ENCODE measurements around the gene PKM.

The PKM gene

DNA sequence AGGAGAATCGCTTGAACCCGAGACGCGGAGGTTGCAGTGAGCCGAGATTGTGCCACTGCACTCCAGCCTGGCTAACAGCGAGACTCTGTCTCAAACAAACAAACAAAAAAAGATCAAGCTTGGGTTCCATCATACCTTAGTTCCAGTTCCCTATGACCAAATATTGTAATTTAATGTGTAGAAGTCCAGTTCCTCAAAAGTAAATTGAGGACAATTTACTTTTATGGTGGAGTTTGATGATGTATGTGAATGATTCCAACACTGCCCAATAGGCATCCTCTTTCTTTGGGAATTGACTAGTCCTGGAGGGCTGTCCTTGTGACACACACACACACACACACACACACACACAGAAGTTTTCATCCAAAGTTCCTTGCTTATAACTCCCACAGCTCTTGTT lies 2.8 kb upstream of the PKM start:
- no peak for DNase-seq

DNA sequence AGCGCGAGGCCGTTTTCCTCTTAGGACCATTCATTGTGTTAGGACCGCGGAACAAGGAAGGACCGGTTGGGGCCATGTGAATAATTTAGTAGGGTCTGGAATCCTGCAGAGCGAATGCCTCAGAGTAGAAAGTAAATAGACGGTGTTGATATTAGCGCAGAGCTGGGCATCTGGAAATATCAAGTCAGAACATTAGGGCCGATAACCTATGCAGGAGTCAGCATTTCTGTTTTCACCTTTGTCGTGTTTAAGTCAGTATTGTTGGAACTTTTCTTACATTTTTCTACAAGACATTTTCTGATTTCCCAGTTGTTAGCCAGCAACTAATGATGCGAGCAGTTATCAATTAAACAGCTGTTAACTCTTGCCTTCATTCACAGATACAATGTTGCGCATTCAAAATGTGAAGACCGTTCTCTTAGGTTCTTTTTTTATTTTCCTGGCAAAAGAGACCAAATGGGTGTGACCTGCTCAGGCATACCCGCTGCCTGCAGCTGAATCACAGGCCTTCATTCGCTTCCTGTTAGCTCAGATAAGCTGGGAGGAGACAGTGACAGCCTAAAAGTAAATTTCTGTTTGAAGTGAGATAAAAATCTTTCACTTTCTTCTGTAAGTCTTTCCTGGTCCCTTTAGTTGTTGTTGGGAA lies 966 bp upstream of the PKM start:
- DNase-seq: no peak

DNA sequence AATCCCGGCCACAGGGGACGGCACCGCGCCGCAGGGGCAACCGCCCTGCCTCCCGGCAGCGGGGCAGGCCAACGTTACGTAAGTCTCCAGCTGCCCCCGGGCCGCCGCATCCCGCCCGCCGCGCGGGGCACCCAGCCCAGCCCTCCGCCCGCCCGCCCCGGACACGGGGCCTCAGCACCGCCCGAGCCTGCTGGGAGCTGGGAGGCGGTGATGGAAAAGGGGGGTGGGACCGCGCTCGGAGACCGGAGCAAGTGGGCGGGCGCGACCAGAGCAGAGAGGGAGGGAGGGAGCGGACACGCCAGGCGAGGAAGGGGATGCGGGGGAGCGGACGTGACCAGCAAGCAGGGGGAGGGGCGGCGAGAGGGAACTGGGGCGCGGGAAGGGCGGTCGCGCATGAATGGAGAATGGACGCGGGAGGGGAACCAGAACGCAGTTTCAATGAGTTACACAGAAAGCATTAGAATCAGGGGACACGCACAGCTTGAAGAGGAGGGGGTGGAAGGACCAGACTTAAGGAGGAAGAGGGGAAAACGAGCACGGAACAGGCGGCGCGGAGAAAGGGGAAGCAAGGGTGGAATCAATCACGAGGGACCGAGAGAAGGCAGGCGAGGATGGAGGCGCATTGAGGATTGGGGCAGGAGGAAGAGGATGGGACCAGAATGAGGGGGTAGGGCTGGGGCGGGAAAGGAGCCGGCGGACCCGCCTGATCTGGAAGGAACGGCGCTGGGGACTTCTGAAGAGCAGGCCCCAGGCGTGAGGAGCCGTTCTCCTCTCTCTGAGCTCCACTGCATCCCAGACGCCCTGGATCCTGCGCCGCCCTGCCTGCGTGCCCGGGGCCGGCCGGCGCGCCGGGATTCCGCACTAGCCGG lies 559 bp downstream of the PKM start:
- no peak for DNase-seq

DNA sequence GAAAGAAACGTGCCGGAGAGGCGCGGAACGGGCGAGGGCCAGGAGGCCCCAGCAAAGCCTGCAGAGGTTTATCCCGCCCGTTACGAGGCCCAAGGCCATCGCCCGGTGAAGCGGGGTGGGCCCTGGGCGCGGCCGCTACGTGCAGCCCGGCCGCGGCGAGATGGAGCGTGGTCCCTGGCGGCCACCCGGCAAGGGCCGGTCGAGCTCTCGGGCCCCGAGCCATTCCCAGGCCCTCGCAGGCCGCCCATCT lies 1.1 kb downstream of the PKM start:
- DNase-seq: no peak

DNA sequence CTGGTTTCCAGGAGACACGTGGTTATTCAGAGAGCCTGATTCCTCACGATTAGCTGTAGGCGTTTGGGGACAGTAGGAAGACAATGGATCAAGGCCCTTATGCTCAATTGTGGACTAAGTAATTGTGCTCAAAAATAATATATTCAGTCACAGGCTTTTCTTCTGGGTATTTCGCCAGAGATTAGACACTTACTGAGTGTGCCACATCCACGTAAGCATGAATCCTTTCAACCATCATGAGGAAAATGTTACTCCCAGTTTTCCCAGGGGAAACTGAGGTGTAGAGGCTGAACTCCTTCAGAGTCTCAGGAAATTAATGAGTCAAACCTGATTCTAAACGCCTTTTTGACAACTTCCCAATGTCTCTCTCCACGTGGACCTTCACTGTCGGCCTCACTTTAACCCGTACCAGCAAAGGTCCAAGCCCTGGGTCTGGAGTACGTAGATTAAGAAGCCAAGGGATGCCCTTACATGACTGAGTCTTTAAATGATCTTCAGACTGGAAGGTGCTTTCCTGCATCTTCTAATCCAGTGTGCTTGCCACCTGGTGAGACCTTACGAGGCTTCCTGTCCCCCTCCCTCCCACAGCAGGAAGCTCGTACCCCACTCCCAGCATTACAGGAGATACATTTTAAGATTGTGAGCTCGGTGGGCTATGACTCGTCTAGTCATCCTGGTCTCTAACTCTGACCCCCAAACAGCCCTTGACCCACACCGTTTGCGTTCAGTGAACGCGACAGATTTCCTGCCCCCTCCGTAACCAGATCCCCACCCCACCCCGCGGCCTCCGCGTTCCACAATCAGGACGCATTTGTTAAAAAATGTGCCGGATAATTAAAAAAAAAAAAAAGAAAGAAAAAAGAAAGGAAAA lies 1.7 kb downstream of the PKM start:
- DNase-seq: no peak

DNA sequence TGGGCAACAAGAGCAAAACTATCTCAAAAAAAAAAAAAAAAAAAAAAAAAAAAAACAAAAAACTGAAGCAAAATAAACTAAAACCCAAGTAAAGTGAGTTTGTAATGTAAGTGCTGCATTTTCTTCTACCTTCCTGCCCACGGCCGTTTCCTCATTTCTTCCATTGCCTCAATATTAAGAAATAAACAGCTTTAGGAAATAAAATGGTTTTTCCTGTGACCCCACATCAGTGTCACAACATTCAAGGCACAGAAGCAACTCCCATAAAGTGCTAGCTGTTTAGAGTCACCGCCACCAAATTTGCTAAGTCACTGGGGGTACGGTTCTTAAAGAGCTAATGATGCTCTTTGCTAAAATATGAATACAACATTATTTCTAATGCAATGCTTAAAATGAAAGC lies 3.3 kb downstream of the PKM start:
- peak; percentile 8 for DNase-seq

DNA sequence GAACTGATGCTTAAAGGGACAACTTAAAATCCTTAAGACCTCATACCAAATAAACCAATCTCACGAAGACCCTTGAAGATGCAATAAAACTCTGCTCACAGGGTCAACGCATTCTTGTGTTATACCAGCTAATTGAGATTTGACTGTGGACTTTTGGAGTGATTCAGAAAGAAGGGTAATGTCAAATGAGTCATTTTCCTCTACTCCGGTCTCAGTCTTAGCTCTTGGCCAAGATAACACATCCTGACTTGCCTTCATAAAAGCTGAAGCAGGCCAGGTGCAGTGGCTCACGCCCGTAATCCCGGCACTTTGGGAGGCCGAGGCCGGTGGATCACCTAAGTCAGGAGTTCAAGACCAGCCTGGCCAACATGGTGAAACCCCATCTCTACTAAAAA lies 3.8 kb downstream of the PKM start:
- DNase-seq: no peak

DNA sequence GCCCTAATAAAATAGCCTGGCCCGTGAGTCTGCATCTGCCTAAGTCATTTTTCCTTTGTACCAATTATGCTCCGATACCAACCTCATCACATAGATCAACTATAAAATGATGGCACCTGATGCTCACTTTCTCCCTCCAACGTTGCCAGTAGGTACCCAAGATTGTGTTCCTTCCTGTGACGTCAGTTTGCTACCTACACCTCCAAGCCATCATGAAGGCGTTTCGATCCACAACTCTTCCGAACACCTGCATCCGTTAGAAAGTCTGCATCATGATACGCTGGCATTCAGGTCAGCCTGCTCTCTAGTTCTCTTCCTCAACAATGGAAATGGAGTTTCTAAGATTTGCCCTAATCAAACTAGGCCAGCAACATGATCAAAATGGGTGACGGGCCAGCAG lies 7.7 kb downstream of the PKM start:
- no peak for DNase-seq

DNA sequence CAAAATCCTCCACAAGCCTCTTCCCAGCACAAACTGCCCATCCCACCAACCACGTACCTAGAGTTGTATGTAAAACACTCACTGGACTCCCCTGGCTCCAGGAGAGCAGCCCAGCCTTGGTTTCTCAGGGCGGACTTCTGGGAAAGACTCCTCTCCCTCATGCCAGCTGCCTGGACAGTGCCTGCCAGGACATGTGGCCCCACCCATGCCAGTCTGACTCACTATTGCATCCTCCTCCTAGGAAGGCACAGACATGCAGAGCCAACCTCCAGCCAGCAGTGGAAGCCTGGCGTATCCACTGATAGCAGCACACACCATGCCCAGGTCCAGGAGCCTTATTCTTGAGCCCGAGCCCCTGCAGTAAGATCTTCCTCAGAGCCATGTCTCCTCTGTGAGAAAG lies 8.6 kb downstream of the PKM start:
- no peak for DNase-seq

DNA sequence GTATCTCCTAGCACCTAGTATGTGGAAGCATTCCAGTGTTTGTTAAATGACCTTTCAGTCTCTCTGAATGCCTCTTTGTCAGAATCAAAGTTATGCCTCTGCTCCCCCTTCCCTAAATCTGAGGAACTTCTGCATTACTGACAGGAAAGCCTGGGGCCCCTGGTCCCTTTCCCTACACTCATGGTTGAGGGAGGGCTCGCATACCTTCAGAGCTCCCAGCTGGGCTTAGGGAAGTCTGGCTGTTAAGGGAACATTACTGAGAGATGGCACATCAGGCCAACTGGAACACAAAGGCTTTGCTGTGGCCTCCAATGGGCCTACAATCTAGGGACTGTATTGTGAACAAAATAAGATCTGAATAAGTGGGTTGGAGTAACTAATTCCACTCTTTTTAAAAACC lies 10.3 kb downstream of the PKM start:
- DNase-seq: no peak

DNA sequence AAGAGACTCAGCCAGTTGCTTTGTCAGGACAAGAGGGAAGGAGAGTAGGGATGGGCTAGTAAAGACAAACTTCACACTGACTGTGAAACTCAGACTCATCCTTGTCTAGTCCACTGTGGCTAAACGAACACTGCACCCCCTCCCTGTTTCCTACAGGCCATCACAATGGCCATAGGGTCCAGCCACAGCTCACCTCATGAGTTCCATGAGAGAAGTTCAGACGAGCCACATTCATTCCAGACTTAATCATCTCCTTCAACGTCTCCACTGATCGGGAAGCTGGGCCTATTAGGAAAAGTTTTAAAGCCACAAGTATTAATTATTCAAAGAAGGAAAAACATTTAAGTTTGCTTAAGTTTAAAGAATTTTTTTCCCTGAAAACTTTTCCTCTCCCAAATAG lies 13.8 kb downstream of the PKM start:
- no peak for DNase-seq

DNA sequence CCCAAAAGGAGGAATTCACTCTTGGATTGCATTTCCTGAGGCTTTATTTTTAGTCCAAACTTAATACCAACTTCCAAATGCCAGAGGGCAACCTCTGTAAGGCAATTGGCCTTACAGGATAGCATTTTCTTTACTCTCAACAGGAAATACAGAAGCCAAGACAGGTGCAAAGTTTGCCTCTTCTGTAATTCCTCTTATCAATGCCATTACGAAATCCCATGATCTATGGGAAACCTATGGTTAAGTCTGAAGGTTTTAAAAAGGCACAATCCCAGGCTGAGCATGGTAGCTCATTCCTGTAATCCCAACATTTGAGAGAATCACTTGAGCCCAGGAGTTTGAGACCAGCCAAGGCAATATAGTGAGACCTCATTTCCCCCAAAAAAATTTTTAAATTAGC lies 14.9 kb downstream of the PKM start:
- DNase-seq: no peak

DNA sequence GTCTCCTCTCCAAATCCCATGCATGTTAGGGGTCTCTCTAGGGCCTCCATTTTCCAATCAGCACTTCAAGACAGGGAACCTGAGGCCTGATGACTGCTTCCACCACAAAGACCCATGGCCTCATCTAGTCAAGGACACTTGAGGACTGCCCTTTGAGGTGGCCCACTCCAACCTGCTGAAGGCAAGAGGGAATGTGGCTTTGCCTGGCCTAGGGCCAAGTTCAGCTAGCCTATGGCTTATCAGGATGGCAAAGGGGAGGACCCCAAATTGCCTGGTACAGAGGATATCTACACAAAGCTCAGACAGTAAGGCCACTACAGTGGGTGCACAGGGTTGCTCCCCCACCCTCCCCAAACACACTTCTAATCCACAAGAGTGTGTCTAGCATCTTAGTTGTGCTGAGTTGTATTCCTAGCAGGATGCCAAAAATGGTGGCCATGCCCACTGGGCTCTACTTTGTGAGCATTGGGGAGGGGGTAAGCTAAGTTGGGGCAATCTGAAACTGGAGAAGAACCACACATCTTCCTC lies 23.4 kb downstream of the PKM start:
- DNase-seq: no peak

DNA sequence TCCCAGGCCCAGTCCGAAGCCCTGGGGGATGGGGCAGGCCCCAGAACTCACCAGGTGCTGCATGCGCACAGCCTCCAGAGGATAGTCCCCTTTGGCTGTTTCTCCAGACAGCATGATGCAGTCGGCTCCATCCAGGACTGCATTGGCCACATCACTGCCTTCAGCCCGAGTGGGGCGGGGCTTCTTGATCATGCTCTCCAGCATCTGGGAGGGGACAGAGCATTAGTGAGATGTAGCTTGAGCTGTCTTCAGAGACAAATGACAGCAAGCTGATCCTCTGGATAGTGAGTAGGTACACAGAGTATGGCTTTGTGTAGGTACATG lies 24.4 kb downstream of the PKM start:
- DNase-seq: no peak

DNA sequence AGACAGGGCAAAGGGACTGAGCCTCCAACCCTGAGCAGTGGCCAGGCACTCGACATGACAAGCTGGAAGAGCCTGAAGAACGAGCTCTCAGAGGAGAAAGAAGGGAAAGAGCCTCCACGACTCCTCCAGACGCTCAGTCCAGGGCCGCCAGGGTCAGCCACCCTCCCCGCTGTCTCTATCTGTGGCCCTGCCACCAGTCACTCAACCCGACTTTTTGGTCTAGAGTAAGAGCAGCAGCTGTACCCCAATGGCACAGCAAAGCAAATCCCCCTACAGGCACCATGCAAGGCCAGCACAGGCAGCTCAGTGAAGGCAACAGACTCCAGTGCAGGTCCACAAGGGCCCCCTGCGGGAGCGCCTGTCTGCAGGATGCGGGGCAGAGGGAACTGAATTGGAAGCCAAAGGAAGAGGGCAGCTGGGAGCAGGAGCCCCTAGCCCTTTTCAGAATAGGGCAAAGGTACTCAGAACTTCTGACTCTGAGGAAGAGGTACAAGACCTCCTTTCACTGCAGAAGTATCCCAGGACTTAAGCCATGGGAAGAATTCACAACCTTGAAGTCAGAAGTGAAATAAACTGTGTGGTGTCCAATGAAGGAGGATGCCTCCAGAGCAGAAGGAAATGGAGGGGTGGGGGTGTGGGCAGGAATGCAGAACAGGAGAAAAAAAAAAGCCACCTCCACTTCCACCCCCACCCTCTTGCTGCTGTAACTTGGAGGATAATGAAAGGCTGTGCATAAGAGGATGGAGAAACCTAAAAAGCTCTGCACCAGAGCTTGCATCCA lies 24.9 kb downstream of the PKM start:
- DNase-seq: no peak

DNA sequence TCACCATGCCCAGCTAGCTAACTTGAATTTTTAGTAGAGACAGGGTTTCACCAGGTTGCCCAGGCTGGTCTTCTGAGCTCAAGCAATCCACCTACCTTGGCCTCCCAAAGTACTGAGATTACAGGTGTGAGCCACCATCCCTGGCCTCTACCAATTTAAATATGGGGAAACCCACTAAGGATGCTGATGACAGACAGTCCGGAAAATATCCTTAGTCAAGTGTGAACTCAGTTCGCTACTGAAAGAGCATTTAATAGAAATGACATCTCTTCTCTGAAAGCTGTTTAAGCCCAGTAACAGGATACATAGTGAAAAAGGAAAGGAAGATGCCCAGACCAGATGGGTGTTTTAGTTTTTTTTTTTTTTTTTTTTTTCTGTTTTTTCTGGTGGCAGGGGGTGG lies 25.7 kb downstream of the PKM start:
- DNase-seq: no peak

DNA sequence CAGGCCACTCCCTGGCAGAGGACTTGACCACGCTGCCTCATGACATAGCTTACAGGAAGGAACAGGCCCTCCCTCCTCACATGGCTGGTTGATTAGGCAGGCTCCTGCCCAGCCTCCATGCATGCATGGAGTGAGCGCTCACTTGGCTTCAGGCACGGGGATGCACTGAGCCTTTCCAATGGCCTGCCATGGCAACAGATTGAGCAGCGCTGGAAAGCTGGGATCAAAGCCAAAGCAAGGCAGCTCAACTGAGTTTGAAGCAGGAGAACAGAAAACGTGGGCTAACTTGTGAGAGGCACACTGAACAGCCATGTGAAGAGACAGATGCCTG lies 27.5 kb downstream of the PKM start:
- no peak for DNase-seq

DNA sequence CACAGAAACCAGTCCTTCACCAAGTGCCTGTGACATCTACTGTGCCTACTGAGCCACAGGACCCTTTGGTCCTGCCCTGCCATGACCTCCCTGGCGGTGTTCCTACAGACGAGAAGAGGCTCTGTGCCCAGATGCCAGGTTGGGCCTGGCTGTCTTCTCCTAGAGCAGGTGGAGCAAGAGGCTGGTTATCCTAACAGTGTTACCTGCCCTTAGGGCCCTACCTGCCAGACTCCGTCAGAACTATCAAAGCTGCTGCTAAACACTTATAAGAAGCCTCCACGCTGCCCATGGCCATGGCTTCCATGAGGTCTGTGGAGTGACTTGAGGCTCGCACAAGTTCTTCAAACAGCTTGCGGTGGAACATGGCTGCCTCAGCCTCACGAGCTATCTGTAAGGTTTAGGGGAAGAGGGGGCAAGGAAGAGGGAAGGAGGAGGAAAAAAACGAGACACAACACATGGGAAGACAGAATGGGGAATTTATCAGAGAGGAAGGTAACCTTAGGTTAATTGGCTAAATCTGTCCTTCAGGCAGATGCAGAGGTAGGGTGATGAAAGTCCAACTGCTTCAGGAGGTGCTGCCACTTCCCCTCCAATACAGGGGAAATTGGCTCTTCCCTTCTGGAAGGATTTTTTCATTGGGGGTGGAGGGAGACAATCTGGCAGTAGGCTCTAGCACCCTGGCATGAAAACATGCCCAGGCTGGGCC lies 28.0 kb downstream of the PKM start:
- no peak for DNase-seq

DNA sequence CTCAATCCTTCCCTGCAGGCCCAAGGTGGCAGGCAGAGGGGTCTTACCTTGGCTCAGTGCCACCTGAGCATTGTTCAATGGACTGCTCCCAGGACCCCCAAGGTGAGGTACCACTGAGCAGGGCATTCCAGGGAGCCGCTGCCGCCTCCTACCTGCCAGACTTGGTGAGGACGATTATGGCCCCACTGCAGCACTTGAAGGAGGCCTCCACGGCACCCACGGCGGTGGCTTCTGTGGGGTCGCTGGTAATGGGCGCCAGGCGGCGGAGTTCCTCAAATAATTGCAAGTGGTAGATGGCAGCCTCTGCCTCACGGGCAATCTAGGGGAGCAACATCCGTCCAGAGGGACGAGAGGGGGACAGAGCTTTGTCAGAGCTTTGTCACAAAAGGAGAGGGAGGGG lies 28.7 kb downstream of the PKM start:
- DNase-seq: no peak

DNA sequence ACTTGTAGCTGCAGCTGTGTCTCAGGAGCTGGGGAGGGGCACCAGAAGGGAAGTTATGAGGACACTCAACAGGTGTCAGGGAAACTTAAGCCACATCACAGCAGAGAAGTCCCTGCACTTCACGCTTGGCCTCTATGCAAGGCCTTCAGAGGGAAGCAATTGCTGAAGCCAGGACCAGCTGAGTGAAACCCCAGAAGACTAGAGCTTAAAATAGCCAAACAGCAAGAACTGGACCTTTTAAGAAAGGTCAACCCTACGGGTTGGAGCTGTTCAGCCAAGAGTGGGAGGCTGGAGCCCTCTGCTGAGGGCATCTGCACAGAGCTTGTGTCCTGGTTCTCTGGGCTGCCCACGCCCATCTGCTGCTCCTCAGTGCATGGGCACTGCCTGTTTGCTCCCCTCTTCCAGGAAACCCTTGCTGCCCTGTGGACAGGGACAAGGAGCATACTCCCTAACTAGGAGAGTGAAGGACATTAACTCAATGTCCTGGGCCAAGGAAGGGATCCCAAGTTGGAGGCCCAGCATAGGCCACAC lies 29.5 kb downstream of the PKM start:
- DNase-seq: no peak

DNA sequence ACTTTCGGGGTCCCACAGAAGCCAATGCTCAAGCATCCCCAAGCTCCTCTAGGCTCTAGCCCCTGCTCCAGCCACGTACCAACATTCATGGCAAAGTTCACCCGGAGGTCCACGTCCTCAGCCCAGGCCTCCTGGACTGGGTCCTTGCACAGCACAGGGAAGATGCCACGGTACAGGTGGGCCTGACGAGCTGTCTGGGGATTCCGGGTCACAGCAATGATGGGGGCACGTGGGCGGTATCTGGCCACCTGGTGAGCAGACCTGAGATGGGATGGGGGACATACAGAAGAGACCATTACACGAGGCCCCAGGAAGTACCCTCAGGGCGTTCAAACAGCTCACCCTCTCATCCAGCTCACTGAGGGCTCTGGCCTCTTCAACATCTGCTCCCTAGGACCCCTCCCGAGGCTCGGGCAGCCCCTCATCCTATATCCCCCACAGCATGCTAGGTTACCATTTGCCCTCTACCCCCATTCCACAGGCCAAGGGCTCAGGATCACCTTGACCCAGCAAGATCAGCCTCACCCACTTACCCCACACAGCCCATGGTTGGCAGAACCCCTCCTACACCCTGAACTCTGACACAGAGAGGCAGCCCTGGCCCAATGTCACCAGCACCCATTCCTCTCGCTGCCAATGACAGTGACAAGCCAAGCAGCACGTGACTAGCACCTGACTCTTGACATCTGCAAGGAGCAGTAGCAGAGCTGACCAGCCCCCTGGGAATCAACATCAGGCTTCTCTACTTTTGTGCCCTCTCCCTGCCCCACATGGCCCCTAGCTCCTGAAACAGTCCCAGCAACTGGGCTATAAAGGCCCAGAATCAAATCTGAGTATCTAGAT lies 30.4 kb downstream of the PKM start:
- no peak for DNase-seq

Measured in KG1 (cell line).